SK-N-MC (cell line): ENCODE data around the gene CNRIP1.

Experiments used
- EZH2 ChIP-seq: fragments of 200-600 bp; sonication (generic); IDR thresholded peaks from one replicate; pipeline ENCODE4 v1.6.1; 2017; ENCODE audit warnings: antibody characterized with exemption
- FOXP2 ChIP-seq: optimal IDR thresholded peaks from 2 replicates; pipeline ENCODE3; 2011; ENCODE audit warnings: mild to moderate bottlenecking, moderate library complexity; ENCODE audit not compliant: insufficient read depth; ENCODE audit errors: extremely low read length, control extremely low read depth
- POLR2AphosphoS5 ChIP-seq: IDR thresholded peaks from 2 replicates; pipeline ENCODE4 v1.6.1; 2012; ENCODE audit warnings: mild to moderate bottlenecking, low read depth, low read length, borderline replicate concordance

GRCh38 chr2:68344031-68344430 is 24.3 kb upstream of the CNRIP1 start:
- TF ChIP-seq EZH2 = no peak
- no peak; the same call in 1 of the 2 replicates for TF ChIP-seq POLR2AphosphoS5
- TF ChIP-seq FOXP2 = no peak
